ENCODE measurements around the gene SLC44A1. TPM values are rescaled to one million over a fixed set of nuclear protein-coding genes. Genes with fewer than 3 reads are reported as not detected.

The SLC44A1 gene
- total RNA-seq, 3 donors from 2014 or later: 85.1 to 183 (median 121) TPM

- peaks cover 38% of the 10 kb centered on the region for H3K4me1 ChIP-seq (ENCODE audit: low read depth)
- intact Hi-C loops (cut with DNase I, micrococcal nuclease): loop anchor here in 1 of 2 donors (2.0 kb wide), 1 partner anchor 66 kb away; no protein-coding TSS in a partner anchor
- DNase-seq (peak in 1 of 3 donors; percentile 54), ATAC-seq (peak; percentile 92)
- no peak overlapping the region for H3K4me3 ChIP-seq
- no peaks in the 10 kb centered on the region for H3K36me3 ChIP-seq (ENCODE audit: low read depth)
- no peaks in the 10 kb centered on the region for H3K9me3 ChIP-seq
- no peak for TF ChIP-seq CTCF (IDR thresholded peaks at IDR 0.05)
These were observed 74.3 kb downstream of the SLC44A1 start for GRCh38 chr9:105318729-105319191.

- DNase-seq: peak in 1 of 3 donors; percentile 43
- no peaks in the 10 kb centered on the region for H3K9me3 ChIP-seq
- no peak for TF ChIP-seq CTCF (IDR thresholded peaks at IDR 0.05)
- no peak overlapping the region for H3K4me3 ChIP-seq
- peaks cover 38% of the 10 kb centered on the region for H3K4me1 ChIP-seq (ENCODE audit: low read depth)
- H3K36me3 ChIP-seq (ENCODE audit: low read depth): no peaks in the 10 kb centered on the region
- intact Hi-C loops (cut with DNase I, micrococcal nuclease): loop anchor here in 1 of 2 donors (2.0 kb wide), 1 partner anchor 67 kb away; no protein-coding TSS in a partner anchor
- ATAC-seq: peak; percentile 72
These were observed 74.9 kb downstream of the SLC44A1 start for GRCh38 chr9:105319202-105319813.

- DNase-seq (no peak), ATAC-seq (no peak)
These were observed 76.1 kb downstream of the SLC44A1 start for GRCh38 chr9:105320568-105320967.

GRCh38 chr9:105328296-105328695, 83.8 kb downstream of the SLC44A1 start:
- Histone ChIP-seq H3K36me3 (ENCODE audit: low read depth) (no peaks in the 10 kb centered on the region), H3K9me3 (no peaks in the 10 kb centered on the region), H3K4me3 (no peak overlapping the region), H3K4me1 (ENCODE audit: low read depth) (peaks cover 27% of the 10 kb centered on the region)
- no peak for DNase-seq
- no peak for TF ChIP-seq CTCF (IDR thresholded peaks at IDR 0.05)
- no peak for ATAC-seq
- intact Hi-C loops (cut with DNase I, micrococcal nuclease): no loop called here

More at GRCh38 chr9:105320568-105320967, 76.1 kb downstream of the SLC44A1 start:
- no peaks in the 10 kb centered on the region for H3K9me3 ChIP-seq
- no peak for TF ChIP-seq CTCF (IDR thresholded peaks at IDR 0.05)
- intact Hi-C loops (cut with DNase I, micrococcal nuclease): no loop called here
- no peaks in the 10 kb centered on the region for H3K36me3 ChIP-seq (ENCODE audit: low read depth)
- H3K4me3 ChIP-seq: no peak overlapping the region
- H3K4me1 ChIP-seq (ENCODE audit: low read depth): peaks cover 34% of the 10 kb centered on the region

- no peak for TF ChIP-seq CTCF (IDR thresholded peaks at IDR 0.05)
- DNase-seq (no peak), ATAC-seq (no peak)
- Histone ChIP-seq H3K4me3 (no peak overlapping the region), H3K36me3 (ENCODE audit: low read depth) (no peaks in the 10 kb centered on the region), H3K4me1 (ENCODE audit: low read depth) (peaks cover 27% of the 10 kb centered on the region), H3K9me3 (no peaks in the 10 kb centered on the region)
- intact Hi-C loops (cut with DNase I, micrococcal nuclease): no loop called here
These were observed 84.6 kb downstream of the SLC44A1 start for GRCh38 chr9:105328872-105329718.
